Neural progenitor cell (in vitro differentiated cells): ENCODE results near the gene POLR2E. TPM values are rescaled to one million over a fixed set of nuclear protein-coding genes. Genes with fewer than 3 reads are reported as not detected.

Source experiments
- DNase-seq: peaks from one replicate; pipeline ENCODE4 v3.0.0-alpha.2; 2016; ENCODE audit warnings: low spot score
- H2AFZ ChIP-seq: fragments of 200-600 bp; sonication (generic); replicated peaks from 2 replicates; pipeline ENCODE4 v1.6.1; 2016; ENCODE audit warnings: antibody characterized with exemption
- H3F3A ChIP-seq: fragments of 200-600 bp; sonication (generic); 2 replicates; pipeline ENCODE4 v1.6.1; 2016; ENCODE audit warnings: antibody characterized with exemption, low read depth
- H3K27ac ChIP-seq: fragments of 200-600 bp; sonication (generic); 2 replicates; pipeline ENCODE4 v1.5.1; 2016; ENCODE audit warnings: mild to moderate bottlenecking
- H3K27me3 ChIP-seq: fragments of 200-600 bp; sonication (generic); 2 replicates; pipeline ENCODE4 v1.6.1; 2016; ENCODE audit warnings: mild to moderate bottlenecking, moderate library complexity
- H3K36me3 ChIP-seq: fragments of 200-600 bp; sonication (generic); 2 replicates; pipeline ENCODE4 v1.5.1; 2016
- H3K4me1 ChIP-seq: fragments of 200-600 bp; sonication (generic); 2 replicates; pipeline ENCODE4 v1.6.1; 2016; ENCODE audit warnings: mixed run types
- H3K4me2 ChIP-seq: fragments of 200-600 bp; sonication (generic); 2 replicates; pipeline ENCODE4 v1.6.1; 2016
- H3K4me3 ChIP-seq: fragments of 200-600 bp; sonication (generic); 2 replicates; pipeline ENCODE4 v1.5.1; 2016
- H3K79me2 ChIP-seq: fragments of 200-600 bp; sonication (generic); 2 replicates; pipeline ENCODE4 v1.6.1; 2016; ENCODE audit warnings: low read depth
- H3K9ac ChIP-seq: fragments of 200-600 bp; sonication (generic); 2 replicates; pipeline ENCODE4 v1.6.1; 2016
- H3K9me3 ChIP-seq: fragments of 200-600 bp; sonication (generic); 2 replicates; pipeline ENCODE4 v1.5.1; 2016; ENCODE audit warnings: low read depth
- H4K20me1 ChIP-seq: fragments of 200-600 bp; sonication (generic); 2 replicates; pipeline ENCODE4 v1.6.1; 2016; ENCODE audit warnings: low read depth
- H3K27ac Mint-ChIP-seq: 3 replicates; pipeline ENCODE4 v1.8.0; 2021; ENCODE audit warnings: mixed read lengths
- H3K27me3 Mint-ChIP-seq: 2 replicates; pipeline ENCODE4 v1.8.0; 2022; ENCODE audit warnings: low read depth, mild to moderate bottlenecking, inconsistent platforms, moderate library complexity, mixed read lengths; ENCODE audit not compliant: insufficient read depth
- H3K36me3 Mint-ChIP-seq: 3 replicates; pipeline ENCODE4 v1.8.0; 2021; ENCODE audit warnings: mixed read lengths
- H3K4me1 Mint-ChIP-seq: 3 replicates; pipeline ENCODE4 v1.8.0; 2021; ENCODE audit warnings: mixed read lengths
- H3K4me3 Mint-ChIP-seq: 3 replicates; pipeline ENCODE4 v1.8.0; 2021; ENCODE audit warnings: mild to moderate bottlenecking, moderate library complexity, mixed read lengths
- H3K9me3 Mint-ChIP-seq: 3 replicates; pipeline ENCODE4 v1.8.0; 2020; ENCODE audit warnings: mixed read lengths
- CTCF ChIP-seq: fragments of 200-600 bp; sonication (generic); IDR thresholded peaks from 2 replicates; pipeline ENCODE4 v1.5.1; 2017; ENCODE audit warnings: antibody characterized with exemption, mild to moderate bottlenecking
- EZH2 ChIP-seq: fragments of 200-600 bp; sonication (generic); IDR thresholded peaks from 2 replicates; pipeline ENCODE4 v1.6.1; 2017; ENCODE audit warnings: antibody characterized with exemption, mild to moderate bottlenecking, moderate library complexity
- EZH2phosphoT487 ChIP-seq: fragments of 200-600 bp; sonication (generic); IDR thresholded peaks from 2 replicates; pipeline ENCODE4 v1.6.1; 2017; ENCODE audit warnings: antibody characterized with exemption
- total RNA-seq: library from RNA; depleted of rRNA; stranded (reverse); fragments of >200 nt; gene quantifications from 2 replicates; pipeline ENCODE4 v1.2.3, GENCODE V29; 2015; ENCODE audit warnings: low replicate concordance

Gene POLR2E
- 98.8 and 197 TPM in 2 replicates for total RNA-seq

GRCh38 chr19:1094978-1095701, at the start of gene POLR2E:
POLR2E (minus strand) TSS chr19:1095375; CDS start chr19:1095315, 60 bp downstream.
- H3K9ac ChIP-seq: peak within 1 kb of the TSS; percentile 92
- H3K9me3 ChIP-seq: no peaks in the 10 kb centered on the region
- peaks cover 22% of the 10 kb centered on the region for H4K20me1 ChIP-seq
- Mint-ChIP-seq H3K4me1 (peaks cover 20% of the 10 kb centered on the region), H3K27me3 (peaks cover 8% of the 10 kb centered on the region), H3K36me3 (no peaks in the 10 kb centered on the region), H3K27ac (peak within 1 kb of the TSS; percentile 94), H3K4me3 (peak within 1 kb of the TSS; percentile 95), H3K9me3 (no peaks in the 10 kb centered on the region)
- DNase-seq: peak; percentile 99
- peaks cover 4% of the 10 kb centered on the region for H3K4me1 ChIP-seq
- no peaks in the 10 kb centered on the region for H3K36me3 ChIP-seq
- H2AFZ ChIP-seq: peak within 1 kb of the TSS; percentile 14
- no peaks in the 10 kb centered on the region for H3K27me3 ChIP-seq
- H3K4me3 ChIP-seq: peak within 1 kb of the TSS; percentile 79
- H3F3A ChIP-seq: no peaks in the 10 kb centered on the region
- H3K4me2 ChIP-seq: peak within 1 kb of the TSS; percentile 94
- H3K27ac ChIP-seq: no peak within 1 kb of the TSS
- H3K79me2 ChIP-seq: peaks cover 26% of the 10 kb centered on the region
- TF ChIP-seq EZH2 (no peak), CTCF (no peak), EZH2phosphoT487 (no peak)

- Histone ChIP-seq H3K9ac (no peak overlapping the region), H3K4me3 (no peak overlapping the region), H2AFZ (no peak overlapping the region), H3K36me3 (no peaks in the 10 kb centered on the region), H3K27me3 (no peaks in the 10 kb centered on the region), H3K79me2 (no peaks in the 10 kb centered on the region), H3K27ac (no peak overlapping the region), H3F3A (no peaks in the 10 kb centered on the region), H4K20me1 (no peaks in the 10 kb centered on the region), H3K4me2 (no peak overlapping the region), H3K4me1 (peaks cover 5% of the 10 kb centered on the region), H3K9me3 (no peaks in the 10 kb centered on the region)
- Mint-ChIP-seq H3K4me3 (no peak overlapping the region), H3K4me1 (peaks cover 2% of the 10 kb centered on the region), H3K27ac (no peak overlapping the region), H3K36me3 (peaks cover 21% of the 10 kb centered on the region), H3K27me3 (peaks cover 11% of the 10 kb centered on the region), H3K9me3 (peaks cover 5% of the 10 kb centered on the region)
- no peak for TF ChIP-seq CTCF
- no peak for TF ChIP-seq EZH2
- no peak for TF ChIP-seq EZH2phosphoT487
- no peak for DNase-seq
Observed at GRCh38 chr19:1144741-1145140, 49.6 kb upstream of the POLR2E start.

- peaks cover 5% of the 10 kb centered on the region for H3K9me3 Mint-ChIP-seq
- H3K79me2 ChIP-seq: no peaks in the 10 kb centered on the region
Observed at GRCh38 chr19:1143828-1144399, 48.7 kb upstream of the POLR2E start.

More at GRCh38 chr19:1143828-1144399, 48.7 kb upstream of the POLR2E start:
- H3K36me3 ChIP-seq: no peaks in the 10 kb centered on the region
- no peak overlapping the region for H3K9ac ChIP-seq
- no peak for DNase-seq
- peaks cover 2% of the 10 kb centered on the region for H3K4me1 Mint-ChIP-seq
- no peak overlapping the region for H3K4me3 ChIP-seq
- H4K20me1 ChIP-seq: no peaks in the 10 kb centered on the region
- no peak overlapping the region for H3K4me3 Mint-ChIP-seq
- H2AFZ ChIP-seq: no peak overlapping the region
- H3K27me3 Mint-ChIP-seq: peaks cover 13% of the 10 kb centered on the region
- no peak for TF ChIP-seq EZH2
- no peak for TF ChIP-seq CTCF
- TF ChIP-seq EZH2phosphoT487: no peak
- no peaks in the 10 kb centered on the region for H3K9me3 ChIP-seq
- peaks cover 22% of the 10 kb centered on the region for H3K36me3 Mint-ChIP-seq
- H3K27ac ChIP-seq: no peak overlapping the region
- no peaks in the 10 kb centered on the region for H3F3A ChIP-seq
- H3K27me3 ChIP-seq: no peaks in the 10 kb centered on the region
- peaks cover 5% of the 10 kb centered on the region for H3K4me1 ChIP-seq
- H3K27ac Mint-ChIP-seq: no peak overlapping the region
- H3K4me2 ChIP-seq: no peak overlapping the region
